ENCODE results near the gene GEN1.

The GEN1 gene

DNA sequence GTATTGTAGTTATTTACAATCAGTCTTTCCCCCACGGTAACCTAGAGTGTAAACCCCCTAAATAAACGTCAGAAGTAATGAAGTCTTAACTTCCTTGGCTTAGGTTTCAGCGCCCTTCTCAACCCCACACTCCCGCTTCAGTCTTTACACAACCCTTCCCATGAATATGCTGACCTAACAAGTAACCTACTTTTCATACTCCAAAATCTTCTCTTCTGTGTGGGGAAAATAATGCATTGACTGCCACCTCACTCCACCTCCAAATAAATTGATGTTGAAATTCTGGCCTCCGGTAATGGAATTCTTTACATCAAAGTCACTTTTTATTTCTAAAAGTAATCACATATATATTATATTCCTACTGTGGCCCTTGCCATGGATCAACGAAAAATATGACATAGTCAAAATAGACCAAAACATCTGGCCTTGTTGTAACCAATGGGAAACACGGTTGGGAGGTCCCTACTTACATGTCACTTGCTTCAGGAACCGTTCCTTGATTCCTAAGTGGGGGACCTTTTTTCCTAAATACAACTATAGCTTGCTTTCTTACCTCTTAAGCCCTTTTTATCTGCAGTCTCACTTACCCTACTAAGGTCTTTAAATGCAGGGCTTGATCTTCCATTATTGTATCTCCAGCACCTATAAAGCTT lies 961 bp downstream of the GEN1 start:
- DNase-seq = no peak

DNA sequence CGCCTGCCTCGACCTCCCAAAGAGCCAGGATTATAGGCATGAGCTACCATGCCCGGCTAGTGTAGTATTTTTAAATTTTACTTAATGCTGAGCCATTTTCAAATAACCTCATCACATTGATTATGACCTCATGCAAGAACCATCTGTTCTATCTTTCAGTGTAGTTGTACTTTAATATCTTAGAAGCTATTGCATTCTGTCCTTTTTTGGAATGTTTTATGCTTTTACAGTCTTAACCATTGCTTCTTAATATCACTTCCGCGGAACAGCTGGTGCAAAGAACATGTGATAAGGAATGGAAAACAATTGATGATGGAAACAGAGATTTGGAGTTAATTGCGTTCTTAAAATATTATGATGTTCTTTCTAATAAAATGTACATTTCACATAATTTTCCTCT lies 2.7 kb downstream of the GEN1 start:
- DNase-seq = no peak

DNA sequence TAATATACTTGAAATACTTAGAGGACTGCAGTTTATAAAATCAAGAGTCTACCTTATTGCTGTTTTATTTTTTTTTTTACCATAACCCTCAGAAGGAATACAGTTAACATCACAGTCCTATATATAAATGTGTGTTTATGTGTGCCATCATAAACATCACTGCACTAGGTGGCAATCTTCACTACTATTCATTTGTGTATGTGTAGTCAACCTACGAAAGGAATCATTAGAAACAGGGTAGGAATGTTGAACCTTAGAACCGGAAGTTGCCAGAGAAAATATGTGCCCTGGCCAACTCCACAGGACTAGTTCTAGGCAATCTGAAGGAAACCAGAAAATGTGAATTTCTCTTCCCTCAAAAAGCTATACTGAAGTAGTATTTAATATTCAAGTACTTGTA lies 3.4 kb downstream of the GEN1 start:
- no peak for DNase-seq

DNA sequence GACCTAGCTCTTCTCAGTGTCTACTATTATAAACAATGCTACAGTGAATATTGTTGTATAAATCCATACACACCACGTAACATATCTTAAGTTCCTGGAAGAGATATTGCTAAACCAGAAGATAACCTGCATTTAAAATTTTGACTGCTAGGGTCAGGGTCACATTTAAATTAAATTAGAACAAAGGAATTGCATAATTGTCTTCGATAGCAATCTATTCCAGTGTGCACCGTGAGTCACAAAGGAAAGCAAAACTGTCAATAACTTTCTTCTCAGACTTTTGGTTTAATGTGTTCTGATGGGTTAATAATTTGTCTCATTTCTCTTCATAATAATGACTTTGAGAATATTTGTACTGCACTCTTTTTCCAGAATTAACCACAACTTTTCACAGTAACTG lies 4.2 kb downstream of the GEN1 start:
- DNase-seq = no peak

DNA sequence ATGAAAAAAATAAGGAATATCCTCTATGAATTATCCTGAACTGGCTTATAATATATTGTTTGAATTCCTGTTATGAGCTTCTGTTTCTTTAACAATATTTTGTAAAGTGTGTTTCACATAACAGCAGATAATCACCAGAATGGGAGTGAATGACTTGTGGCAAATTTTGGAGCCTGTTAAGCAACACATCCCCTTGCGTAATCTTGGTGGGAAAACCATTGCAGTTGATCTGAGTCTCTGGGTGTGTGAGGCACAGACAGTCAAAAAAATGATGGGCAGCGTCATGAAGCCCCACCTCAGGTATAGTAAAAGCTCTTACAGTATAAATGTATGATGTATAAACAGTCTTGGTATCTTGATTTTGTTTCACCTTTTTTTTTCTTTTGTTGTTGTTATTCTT lies 5.9 kb downstream of the GEN1 start:
- no peak for DNase-seq

DNA sequence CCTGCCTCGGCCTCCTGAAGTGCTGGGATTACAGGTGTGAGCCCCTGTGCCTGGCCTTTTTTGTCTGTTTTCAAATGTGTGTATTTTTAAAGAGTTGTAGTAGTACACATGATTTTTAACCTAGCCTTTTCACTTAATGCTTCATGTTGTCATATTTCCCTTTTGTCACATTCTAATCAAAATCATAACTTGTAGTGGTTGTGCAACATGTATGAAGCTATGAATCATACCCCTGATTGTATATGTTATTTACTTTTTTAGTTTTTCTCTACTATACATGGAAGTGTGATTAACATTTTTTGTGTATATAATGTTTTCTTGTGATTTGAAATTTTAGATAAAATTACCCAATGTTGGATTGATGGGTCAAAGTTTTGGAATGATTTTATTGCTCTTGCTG lies 8.5 kb downstream of the GEN1 start:
- no peak for DNase-seq

DNA sequence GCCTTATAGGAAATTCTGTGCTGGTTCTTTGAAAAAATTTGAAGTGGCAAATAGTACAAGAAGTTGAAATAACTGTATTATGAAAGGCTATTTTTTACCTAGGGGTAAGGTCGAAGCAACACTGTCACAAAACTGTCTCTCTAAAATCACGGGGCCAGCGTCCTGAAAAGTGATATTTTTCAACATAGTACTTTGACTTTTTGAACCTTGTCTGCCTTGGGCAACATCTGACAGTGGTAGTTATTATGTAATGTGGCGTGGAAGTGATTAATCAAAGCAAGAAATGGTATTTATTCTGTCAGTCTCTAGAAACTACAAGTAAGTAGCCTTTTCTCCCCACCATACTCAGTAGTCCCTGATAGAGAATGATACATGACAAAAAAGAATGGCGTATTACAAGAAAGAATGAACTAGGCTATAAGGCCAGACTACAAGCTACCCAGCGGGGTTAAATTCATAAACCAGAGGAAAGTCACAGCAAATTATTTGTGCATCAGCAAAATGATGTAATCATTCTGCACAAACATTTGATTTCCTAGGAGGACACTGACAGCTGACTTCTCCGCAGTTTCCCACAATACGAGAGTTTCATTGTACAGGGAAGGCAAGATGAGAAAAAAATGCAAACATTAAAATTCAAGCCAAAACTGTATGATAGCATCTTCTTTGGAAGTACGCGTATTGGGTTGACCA lies 9.8 kb downstream of the GEN1 start:
- no peak for DNase-seq

DNA sequence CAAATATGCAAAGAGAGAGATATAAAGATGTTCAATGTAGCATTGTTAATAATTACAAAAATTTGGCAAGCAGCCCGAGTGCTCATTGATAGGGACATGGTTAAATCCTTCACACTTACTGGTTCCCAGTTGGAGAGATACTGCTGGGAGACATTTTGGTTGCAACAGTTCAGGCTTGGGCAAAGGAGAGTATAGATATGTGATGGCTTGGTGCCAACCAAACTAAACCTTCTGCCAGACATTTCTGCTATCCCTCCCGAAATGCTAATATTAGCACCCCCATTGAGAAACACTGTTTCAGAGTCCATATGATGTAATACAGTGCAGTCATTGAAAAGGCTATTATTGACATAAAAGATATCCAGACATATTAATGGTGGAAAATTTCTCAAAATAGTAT lies 11.5 kb downstream of the GEN1 start:
- no peak for DNase-seq

- DNase-seq = no peak
Measured at GRCh38 chr2:17768894-17769293, 15.0 kb downstream of the GEN1 start.

DNA sequence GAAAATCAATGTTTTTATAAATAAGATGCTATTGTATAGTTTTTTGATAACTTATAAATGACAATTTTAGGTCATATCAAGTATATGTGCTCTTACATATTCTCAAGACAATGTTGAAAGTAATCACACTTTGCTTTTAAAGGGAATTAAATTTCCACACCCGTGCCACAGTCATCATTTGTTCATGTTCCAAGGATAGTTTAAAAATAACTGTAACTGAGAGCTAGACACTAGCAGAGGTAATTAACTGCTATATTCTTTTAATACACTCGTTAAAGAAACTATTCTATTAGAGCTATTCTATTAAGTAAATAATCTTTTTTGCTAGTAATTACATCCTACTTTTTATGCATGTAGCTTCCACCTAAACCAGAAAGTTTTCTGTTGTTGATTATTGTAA lies 18.0 kb downstream of the GEN1 start:
- DNase-seq = no peak

GRCh38 chr2:17772532-17772931 lies 18.6 kb downstream of the GEN1 start:
- DNase-seq = no peak

DNA sequence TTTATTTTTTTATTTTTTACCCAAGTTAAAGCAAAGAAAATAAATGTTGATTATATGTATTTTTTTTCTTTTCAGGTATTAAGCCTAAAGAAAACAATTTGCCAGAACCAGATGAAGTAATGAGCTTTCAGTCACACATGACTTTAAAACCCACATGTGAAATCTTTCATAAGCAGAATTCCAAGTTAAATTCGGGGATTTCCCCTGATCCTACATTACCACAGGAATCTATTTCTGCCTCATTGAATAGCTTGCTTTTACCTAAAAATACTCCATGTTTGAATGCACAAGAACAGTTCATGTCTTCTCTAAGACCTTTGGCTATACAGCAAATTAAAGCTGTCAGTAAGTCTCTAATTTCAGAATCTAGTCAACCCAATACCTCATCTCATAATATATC lies 26.6 kb downstream of the GEN1 start:
- no peak for DNase-seq

GRCh38 chr2:17781482-17781881 lies 27.5 kb downstream of the GEN1 start:
- DNase-seq = no peak

DNA sequence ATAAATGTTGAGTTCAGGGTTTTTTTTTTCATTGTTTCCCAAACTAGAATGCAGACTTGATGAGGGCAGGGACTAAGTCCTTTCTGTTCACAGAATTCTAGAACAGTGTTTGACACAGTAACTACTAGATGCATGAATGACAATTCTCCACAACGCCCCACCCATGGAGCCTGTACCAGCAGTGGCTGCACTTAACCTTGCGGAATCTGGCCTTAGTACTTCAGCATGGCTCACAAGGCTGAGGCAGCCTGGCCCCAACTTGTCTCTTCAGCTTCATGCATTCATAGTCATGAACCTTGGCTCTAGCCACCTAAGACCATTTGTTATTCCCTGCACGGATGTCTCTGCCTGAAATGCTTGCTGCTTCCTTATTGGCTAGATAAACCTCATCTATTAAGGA lies 32.8 kb downstream of the GEN1 start:
- DNase-seq = no peak

- no peak for DNase-seq
Measured at GRCh38 chr2:17788773-17789172, 34.8 kb downstream of the GEN1 start.

DNA sequence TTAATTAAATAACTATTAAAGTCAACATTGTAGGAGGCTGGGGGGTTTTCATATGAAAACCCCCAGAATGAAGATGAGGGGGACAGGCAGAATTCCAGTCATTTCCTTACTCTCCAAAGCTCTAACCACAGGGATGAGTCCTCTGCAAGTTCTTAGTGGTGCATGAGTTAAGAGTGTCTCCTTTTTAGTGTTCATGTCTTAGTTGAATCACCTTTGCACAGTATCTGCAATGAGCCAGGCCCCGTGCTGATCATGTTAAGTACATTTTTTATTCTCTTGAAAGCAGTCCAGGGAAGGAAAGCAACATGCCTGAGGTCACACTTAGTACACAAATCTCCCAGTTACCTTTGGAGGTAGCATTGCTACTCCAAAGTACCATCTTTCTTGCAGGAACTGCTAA lies 36.6 kb downstream of the GEN1 start:
- no peak for DNase-seq

- DNase-seq = no peak
Measured at GRCh38 chr2:17791121-17791816, 37.3 kb downstream of the GEN1 start.

DNA sequence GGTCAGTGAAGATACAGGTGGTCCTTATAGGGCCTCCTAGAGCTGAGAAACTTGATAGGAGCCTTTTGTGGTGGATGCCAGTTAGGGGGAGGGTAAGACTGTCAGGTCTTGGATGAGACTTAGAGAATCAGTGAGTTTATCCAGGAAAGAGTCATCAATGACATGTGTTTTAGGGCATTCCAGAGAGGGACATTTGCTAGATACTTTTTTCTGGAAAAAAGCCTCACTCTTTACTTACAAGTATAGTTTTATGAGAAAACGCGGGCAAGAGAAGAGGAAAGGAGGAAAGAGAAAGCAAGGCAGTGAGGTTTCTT lies 37.8 kb downstream of the GEN1 start:
- DNase-seq = no peak

DNA sequence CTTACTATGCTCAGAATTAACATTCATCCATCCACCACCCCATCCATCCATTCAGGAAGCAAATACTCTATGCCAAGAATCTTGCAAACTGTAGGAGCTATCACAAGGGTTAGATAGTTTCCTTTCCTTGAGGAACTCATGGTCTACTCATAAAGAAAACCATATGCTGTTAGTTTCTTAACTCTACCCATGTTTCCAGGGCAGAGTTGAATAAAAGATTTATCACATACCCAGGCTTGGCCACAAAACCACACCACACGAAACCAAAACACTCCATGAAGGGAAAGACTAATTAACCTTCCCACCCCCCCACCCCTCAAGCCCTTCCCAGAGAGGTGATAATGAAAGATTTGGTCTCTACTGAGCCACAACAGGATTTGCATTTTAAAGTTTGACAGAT lies 38.6 kb downstream of the GEN1 start:
- DNase-seq = no peak

GRCh38 chr2:17793296-17793695 lies 39.4 kb downstream of the GEN1 start:
- no peak for DNase-seq

GRCh38 chr2:17793803-17794354 lies 39.9 kb downstream of the GEN1 start:
- no peak for DNase-seq

- no peak for DNase-seq
Measured at GRCh38 chr2:17795309-17795708, 41.4 kb downstream of the GEN1 start.

DNA sequence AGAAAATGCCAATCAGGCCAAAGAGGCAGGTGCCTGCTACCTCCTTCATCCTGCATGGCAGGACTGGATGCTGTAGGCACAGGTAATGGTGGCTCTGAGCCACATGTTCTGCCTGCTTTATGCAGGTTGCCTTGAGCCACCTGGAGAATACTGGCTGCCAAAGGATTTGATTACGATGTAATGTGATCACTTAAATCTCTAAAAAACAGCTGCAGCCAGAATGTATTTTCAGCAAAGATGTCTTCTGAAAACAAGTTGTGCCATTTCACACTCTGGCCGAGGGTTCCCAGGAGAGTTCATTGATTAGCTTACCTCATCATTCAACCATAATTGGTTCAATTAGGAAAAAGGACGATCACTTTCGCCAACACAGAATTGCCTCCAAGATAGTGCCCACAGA lies 44.4 kb downstream of the GEN1 start:
- no peak for DNase-seq
